GM12873 (cell line): ENCODE data around the gene RRAD.

Experiments used
- TF ChIP-seq, protein P1 (sequence below): IDR thresholded peaks from 2 replicates; pipeline ENCODE4 v1.5.1; 2012; ENCODE audit warnings: low read depth, mild to moderate bottlenecking, moderate library complexity, low read length, control low read depth; ENCODE audit not compliant: insufficient read depth; ENCODE audit errors: missing control alignments

Gene RRAD

DNA sequence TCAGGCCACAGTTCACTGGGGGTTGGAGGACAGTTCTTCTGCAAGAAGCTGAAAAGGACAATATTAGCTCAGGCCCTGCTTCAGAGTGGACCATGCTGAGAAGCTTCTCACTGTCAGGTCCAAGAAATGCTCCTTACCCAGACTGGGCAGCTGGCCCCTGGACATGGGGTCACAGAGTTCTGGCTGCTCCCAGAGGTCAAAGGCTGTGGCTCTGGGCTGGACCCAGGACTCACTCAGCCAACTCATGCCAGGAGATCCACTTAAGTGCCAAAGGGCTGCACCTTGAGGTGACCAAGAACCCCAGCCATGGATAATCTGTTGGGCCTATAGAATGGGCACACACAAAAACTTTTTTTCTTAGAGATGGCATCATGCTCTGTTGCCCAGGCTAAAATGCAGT lies 14.0 kb upstream of the RRAD start:
- TF ChIP-seq, protein P1, sequence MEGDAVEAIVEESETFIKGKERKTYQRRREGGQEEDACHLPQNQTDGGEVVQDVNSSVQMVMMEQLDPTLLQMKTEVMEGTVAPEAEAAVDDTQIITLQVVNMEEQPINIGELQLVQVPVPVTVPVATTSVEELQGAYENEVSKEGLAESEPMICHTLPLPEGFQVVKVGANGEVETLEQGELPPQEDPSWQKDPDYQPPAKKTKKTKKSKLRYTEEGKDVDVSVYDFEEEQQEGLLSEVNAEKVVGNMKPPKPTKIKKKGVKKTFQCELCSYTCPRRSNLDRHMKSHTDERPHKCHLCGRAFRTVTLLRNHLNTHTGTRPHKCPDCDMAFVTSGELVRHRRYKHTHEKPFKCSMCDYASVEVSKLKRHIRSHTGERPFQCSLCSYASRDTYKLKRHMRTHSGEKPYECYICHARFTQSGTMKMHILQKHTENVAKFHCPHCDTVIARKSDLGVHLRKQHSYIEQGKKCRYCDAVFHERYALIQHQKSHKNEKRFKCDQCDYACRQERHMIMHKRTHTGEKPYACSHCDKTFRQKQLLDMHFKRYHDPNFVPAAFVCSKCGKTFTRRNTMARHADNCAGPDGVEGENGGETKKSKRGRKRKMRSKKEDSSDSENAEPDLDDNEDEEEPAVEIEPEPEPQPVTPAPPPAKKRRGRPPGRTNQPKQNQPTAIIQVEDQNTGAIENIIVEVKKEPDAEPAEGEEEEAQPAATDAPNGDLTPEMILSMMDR, result no peak

DNA sequence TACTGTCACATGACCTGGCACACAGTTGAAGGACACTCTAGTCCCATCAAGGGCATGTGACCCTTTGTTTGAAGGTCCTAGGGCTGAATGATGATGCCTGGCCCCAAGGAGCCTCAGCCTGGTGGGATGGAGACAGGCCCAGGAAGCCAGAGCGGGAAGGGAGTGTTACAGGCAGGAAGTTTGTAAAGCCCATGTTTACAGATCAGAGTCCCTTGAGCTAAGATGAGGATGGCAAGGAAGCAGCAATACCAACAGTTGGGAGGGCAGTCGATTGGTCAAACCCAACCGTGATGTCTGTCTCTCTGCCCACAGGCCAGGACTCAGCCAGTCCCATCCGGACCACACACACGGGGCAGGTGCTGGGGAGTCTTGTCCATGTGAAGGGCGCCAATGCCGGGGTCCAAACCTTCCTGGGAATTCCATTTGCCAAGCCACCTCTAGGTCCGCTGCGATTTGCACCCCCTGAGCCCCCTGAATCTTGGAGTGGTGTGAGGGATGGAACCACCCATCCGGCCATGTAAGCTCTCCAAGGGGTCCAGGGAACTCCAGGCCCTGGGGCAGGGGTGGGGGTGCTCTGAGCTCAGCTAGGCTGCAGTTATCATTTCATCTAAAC lies 12.5 kb upstream of the RRAD start:
- TF ChIP-seq, protein P1, result no peak

DNA sequence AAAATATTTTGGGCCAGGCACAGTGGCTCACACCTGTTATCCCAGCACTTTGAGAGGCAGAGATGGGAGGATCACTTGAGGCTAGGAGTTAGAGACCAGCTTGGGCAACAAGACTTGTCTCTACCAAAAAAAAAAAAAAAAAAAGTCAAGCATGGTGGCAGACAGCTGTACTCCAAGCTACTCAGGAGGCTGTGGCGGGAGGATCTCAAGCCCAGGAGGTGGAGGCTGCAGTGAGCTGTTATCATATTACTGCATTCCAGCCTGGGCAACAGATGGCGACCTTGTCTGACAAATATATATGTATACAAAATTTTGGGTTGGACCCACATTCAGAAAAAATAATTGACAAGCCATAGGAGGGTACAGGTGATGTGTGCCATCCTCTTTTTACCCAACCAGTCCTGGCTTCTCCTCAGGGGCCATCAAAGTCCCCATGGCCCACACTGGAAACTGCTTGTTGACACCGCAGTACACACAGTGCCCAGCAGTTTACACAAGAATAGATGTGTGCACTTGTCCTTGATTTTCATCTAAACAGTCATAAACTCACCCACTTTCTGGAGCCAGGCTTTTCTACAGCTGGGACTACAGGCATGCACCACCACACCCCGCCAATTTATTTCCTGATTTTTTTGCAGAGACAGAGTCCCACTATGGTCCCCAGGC lies 11.7 kb upstream of the RRAD start:
- TF ChIP-seq, protein P1, result no peak

GRCh38 chr16:66936462-66936861 lies 11.1 kb upstream of the RRAD start:
- TF ChIP-seq, protein P1, result no peak

DNA sequence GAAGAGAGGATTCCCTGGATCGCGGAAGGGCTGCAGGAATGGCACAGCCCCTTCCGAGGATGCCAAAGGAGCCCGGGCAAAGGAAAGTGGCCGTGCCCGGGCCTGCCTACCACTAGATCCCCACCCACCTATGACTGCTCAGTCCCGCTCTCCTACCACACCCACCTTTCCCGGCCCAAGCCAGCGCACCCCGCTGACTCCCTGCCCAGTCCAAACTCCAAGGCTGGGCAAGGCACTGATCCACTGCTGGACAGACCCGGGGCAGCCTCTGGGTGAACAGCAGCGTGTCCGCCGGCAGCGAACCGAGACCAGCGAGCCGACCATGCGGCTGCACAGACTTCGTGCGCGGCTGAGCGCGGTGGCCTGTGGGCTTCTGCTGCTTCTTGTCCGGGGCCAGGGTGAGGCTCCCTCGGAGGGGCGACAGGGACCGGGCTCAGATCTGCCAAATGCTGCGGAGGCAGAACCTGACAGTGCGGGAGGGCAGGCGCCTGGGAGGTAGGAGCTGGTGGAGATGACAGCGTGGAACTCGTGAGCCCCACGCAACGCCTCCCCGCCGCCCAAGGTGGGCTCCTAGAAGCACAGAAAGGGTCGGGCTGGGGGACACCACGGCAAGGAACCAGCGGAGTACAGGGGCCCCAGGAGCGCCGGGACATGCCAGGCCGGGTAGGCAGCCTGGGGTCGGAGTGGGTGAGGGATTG lies 10.1 kb upstream of the RRAD start, which contains the start of gene CES2:
CES2 (plus strand) TSS at position 203 of the 698 bp plus-strand sequence; CDS start at position 323, 120 bp downstream.
- TF ChIP-seq, protein P1, result no peak

DNA sequence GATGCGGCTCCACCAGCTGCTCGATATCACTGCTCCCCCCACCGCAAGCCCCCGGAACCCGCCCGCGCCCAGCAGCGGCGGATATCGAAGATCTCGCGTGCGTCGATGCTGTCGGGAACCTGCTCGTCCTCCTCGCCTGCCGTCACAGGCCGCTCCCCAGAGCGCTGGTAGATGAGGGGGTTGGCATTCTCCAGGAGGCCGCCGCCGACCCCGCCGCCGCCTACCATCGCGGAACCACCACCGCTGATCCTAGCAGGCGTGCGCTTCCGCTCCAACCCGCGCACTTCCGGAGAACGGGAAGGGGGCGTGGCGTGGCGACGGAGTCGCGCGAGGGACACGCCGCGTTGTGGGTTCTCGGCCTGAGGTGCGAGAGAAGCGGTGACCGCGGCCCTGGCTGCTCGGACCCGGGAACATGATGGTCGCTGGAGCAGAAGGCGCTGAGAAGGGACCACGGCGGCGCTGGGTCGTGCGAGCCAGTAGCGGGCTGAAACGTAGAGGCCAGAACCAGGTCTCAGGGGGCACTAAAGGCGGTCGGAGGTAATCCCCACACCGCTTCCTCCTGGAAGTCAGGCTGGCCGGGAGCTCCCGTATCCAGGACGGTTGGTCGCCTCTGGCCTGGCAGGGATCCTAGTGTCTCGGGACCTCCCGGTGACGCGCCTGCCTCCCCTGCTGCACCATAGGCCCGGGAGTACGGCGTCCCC lies 9.0 kb upstream of the RRAD start, which contains the start of gene CIAO2B:
CIAO2B (minus strand) TSS at position 265 of the 701 bp plus-strand sequence; CDS start at position 227, 38 bp downstream.
- TF ChIP-seq, protein P1, result no peak

DNA sequence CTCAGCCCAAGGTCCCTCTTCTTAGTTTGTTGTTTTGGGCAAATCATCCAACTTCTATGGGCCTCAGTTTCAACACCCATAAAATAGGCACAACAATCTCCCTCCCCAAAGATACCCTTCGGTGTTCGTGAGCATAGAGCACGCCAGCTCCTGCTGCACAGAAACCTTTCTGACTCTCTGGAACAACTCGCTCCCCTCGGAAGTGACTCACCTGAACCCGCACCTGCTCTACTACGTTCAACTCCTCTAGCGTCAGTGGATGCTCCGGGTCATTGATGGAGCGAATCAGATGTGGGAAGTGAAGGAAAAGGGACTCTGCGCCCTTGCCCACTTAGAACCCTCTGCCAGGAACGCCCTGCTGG lies 8.4 kb upstream of the RRAD start:
- TF ChIP-seq, protein P1, result no peak
